HK-2 (cell line): Measurements from ENCODE around the gene LMBR1.
"Not testable (repeated sequence)": the region's sequence is repeated elsewhere in the genome, so short reads cannot be mapped to it uniquely, and the experiment has no call there.

ENCODE experiments used
- DNase-seq: peaks from one replicate; pipeline ENCODE4 v3.0.0-alpha.2; 2018; ENCODE audit not compliant: unreplicated experiment

The LMBR1 gene

GRCh38 chr7:156892821-156893706 lies at the start of gene LMBR1:
LMBR1 (minus strand) TSS chr7:156893183; CDS start chr7:156892993, 190 bp downstream.
- peak; percentile 96 for DNase-seq

GRCh38 chr7:156942708-156943090 lies 49.7 kb upstream of the LMBR1 start:
- DNase-seq: no peak

GRCh38 chr7:156941393-156942182 lies 48.6 kb upstream of the LMBR1 start:
- DNase-seq: no peak

GRCh38 chr7:156940421-156941122 lies 47.6 kb upstream of the LMBR1 start:
- DNase-seq: no peak

GRCh38 chr7:156936766-156937165 lies 43.8 kb upstream of the LMBR1 start:
- not testable (repeated sequence) for DNase-seq

- DNase-seq: no peak
These were observed 42.3 kb upstream of the LMBR1 start for GRCh38 chr7:156935250-156935649.

- no peak for DNase-seq
These were observed 39.0 kb upstream of the LMBR1 start for GRCh38 chr7:156932006-156932405.

GRCh38 chr7:156929789-156930539 lies 37.0 kb upstream of the LMBR1 start:
- no peak for DNase-seq

- DNase-seq: no peak
These were observed 35.4 kb upstream of the LMBR1 start for GRCh38 chr7:156928406-156928747.

- no peak for DNase-seq
These were observed 34.8 kb upstream of the LMBR1 start for GRCh38 chr7:156927571-156928405.

- DNase-seq: not testable (repeated sequence)
These were observed 32.8 kb upstream of the LMBR1 start for GRCh38 chr7:156925821-156926220.

- DNase-seq: not testable (repeated sequence)
These were observed 29.3 kb upstream of the LMBR1 start for GRCh38 chr7:156922304-156922703.

GRCh38 chr7:156920487-156921373 lies 27.7 kb upstream of the LMBR1 start:
- not testable (repeated sequence) for DNase-seq

- DNase-seq: no peak
These were observed 27.1 kb upstream of the LMBR1 start for GRCh38 chr7:156920076-156920475.

- DNase-seq: no peak
These were observed 26.2 kb upstream of the LMBR1 start for GRCh38 chr7:156919132-156919713.

GRCh38 chr7:156918635-156919034 lies 25.7 kb upstream of the LMBR1 start:
- no peak for DNase-seq

- DNase-seq: not testable (repeated sequence)
These were observed 16.7 kb upstream of the LMBR1 start for GRCh38 chr7:156909574-156910252.

- no peak for DNase-seq
These were observed 14.7 kb upstream of the LMBR1 start for GRCh38 chr7:156907656-156908055.
